K562 (cell line): ENCODE measurements around the gene SLC12A4. TPM values are rescaled to one million over a fixed set of nuclear protein-coding genes. Genes with fewer than 3 reads are reported as not detected.

ENCODE experiments used
- CBFA2T3 ChIP-seq: fragments of 450-650 bp; IDR thresholded peaks from 2 replicates; pipeline ENCODE4 v1.6.1; 2017
- HNRNPL ChIP-seq: fragments of 200-400 bp; formaldehyde crosslinking; IDR thresholded peaks from 2 replicates; pipeline ENCODE4 v1.6.1; 2017; ENCODE audit warnings: low read depth, mild to moderate bottlenecking, low read length
- SETDB1 ChIP-seq: IDR thresholded peaks from one replicate; pipeline ENCODE4 v1.6.1; 2012; ENCODE audit warnings: low read length, control low read depth, inconsistent platforms
- TOE1 ChIP-seq, 2 experiments: fragments of 450-650 bp in 1 of 2; sonication (generic) in 1 of 2; formaldehyde crosslinking in 1 of 2; IDR thresholded peaks; 2 replicates each; pipeline versions ENCODE4 v1.7.1 to v1.8.0; 2016 to 2022; ENCODE audit warnings: borderline replicate concordance in 2 of 2, mild to moderate bottlenecking in 2 of 2, antibody characterized with exemption in 1 of 2, inconsistent platforms in 1 of 2, low read depth in 1 of 2, missing genetic modification reagents in 1 of 2, moderate library complexity in 1 of 2
- ZFPM2 ChIP-seq: fragments of 250-450 bp; sonication (Bioruptor Pico); IDR thresholded peaks from 2 replicates; pipeline ENCODE4 v1.5.1; 2022; ENCODE audit warnings: mild to moderate bottlenecking
- ZNF41 ChIP-seq: fragments of 250-450 bp; sonication (Bioruptor Pico); conservative IDR thresholded peaks from 2 replicates; pipeline ENCODE4 v1.4.0; 2020; ENCODE audit warnings: mild to moderate bottlenecking
- polyA plus RNA-seq, 8 experiments: library from polyadenylated mRNA; depleted of rRNA in 4 of 8; stranded (reverse) in 5 of 8; unstranded in 3 of 8; fragments of >200 nt; fragmentation: Nextera tagmentation in 2 of 8; fragmentation: Illumina TruSeq in 1 of 8; extraction: Ambion mirVana in 2 of 8; extraction: Trizol in 1 of 8; gene quantifications; 2 replicates each; pipeline versions ENCODE4 v1.2.1 to v1.2.3, GENCODE V29; 2011 to 2014; ENCODE audit warnings: inconsistent platforms in 1 of 8, missing spikeins in 1 of 8
- total RNA-seq, 7 experiments: library from RNA; depleted of rRNA in 6 of 7; stranded (reverse); fragments of >200 nt in 6 of 7; fragmentation: Illumina TruSeq in 2 of 7; extraction: Trizol in 2 of 7; gene quantifications; 2 replicates each; pipeline versions ENCODE4 v1.2.1 to v1.2.3, GENCODE V29; 2011 to 2021; ENCODE audit warnings: low replicate concordance in 1 of 7
- TF ChIP-seq, protein P1 (sequence below): fragments of 450-650 bp; formaldehyde crosslinking; conservative IDR thresholded peaks from 2 replicates; pipeline ENCODE4 v1.4.0; 2022; ENCODE audit warnings: mild to moderate bottlenecking, missing genetic modification characterization
- TF ChIP-seq, protein P2 (sequence below): fragments of 450-650 bp; formaldehyde crosslinking; IDR thresholded peaks from 2 replicates; pipeline ENCODE4 v1.4.0; 2020; ENCODE audit warnings: mild to moderate bottlenecking, moderate library complexity
- TF ChIP-seq, protein P3 (sequence below): fragments of 250-450 bp; sonication (Bioruptor Pico); IDR thresholded peaks from 2 replicates; pipeline ENCODE4 v1.5.0; 2021; ENCODE audit warnings: mild to moderate bottlenecking, moderate library complexity
- TF ChIP-seq, protein P4 (sequence below): fragments of 450-650 bp; IDR thresholded peaks from 2 replicates; pipeline ENCODE4 v1.6.1; 2018; ENCODE audit not compliant: partially characterized antibody
- TF ChIP-seq, protein P5 (sequence below): sonication (generic); formaldehyde crosslinking; IDR thresholded peaks from 2 replicates; pipeline ENCODE4 v1.8.1; 2023; ENCODE audit warnings: mild to moderate bottlenecking, missing genetic modification reagents

The SLC12A4 gene
- total and polyA plus RNA-seq, 9 of the 15 experiments (the other 6 are each of a cell fraction or from before 2014, with no cell fraction given) = 0.75 to 43.5 (median 15.0) TPM

DNA sequence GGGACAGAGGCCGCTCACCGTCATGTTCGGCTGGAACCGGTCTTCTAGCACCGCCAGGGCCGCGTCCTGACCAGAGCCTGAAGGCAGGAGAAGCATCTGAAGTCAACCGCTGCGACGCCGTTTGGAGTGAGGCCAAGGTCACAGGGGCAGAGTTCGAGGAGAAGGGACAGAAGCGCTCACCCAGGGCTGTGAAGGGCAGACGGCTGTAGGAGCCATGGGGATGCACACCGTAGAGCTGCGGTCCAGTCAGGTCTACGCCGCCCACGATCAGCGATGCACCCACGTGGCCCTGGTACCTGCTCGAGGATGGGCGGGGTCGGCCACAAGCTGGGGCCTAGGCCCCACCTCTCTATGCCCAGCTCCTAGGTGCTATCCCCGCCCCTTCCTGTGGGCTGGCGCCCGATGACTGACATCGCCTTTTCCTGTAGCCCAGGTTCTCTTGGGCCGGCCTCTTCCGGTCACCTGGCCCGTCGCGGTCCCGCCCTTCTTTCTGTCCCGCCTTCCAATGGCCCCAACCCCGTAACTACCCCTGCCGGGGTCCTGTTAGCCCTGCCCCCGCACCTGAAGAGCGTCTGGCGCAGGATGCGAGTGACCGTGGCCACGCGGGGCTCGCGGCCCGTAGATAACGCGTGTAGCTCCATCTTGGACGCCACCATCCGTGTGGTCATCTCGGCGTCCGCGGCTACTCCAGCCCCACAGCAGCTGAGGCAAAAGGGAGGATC is 32.9 kb downstream of the SLC12A4 start (continued):
- TF ChIP-seq, protein P1, sequence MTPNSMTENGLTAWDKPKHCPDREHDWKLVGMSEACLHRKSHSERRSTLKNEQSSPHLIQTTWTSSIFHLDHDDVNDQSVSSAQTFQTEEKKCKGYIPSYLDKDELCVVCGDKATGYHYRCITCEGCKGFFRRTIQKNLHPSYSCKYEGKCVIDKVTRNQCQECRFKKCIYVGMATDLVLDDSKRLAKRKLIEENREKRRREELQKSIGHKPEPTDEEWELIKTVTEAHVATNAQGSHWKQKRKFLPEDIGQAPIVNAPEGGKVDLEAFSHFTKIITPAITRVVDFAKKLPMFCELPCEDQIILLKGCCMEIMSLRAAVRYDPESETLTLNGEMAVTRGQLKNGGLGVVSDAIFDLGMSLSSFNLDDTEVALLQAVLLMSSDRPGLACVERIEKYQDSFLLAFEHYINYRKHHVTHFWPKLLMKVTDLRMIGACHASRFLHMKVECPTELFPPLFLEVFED (CRISPR knock-in tag) = peak; percentile 9; the same call in 1 of the 2 replicates
- TF ChIP-seq, protein P2, sequence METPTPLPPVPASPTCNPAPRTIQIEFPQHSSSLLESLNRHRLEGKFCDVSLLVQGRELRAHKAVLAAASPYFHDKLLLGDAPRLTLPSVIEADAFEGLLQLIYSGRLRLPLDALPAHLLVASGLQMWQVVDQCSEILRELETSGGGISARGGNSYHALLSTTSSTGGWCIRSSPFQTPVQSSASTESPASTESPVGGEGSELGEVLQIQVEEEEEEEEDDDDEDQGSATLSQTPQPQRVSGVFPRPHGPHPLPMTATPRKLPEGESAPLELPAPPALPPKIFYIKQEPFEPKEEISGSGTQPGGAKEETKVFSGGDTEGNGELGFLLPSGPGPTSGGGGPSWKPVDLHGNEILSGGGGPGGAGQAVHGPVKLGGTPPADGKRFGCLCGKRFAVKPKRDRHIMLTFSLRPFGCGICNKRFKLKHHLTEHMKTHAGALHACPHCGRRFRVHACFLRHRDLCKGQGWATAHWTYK (CRISPR knock-in tag) = peak; percentile 14; the same call in 1 of the 2 replicates
- TF ChIP-seq SETDB1 (no peak), TOE1 (IDR thresholded peaks at IDR 0.05; ENCODE audit: borderline replicate concordance) (0 out of 2 replicates have a peak, but pooled peaks have one; percentile 34), TOE1 (CRISPR knock-in tag; IDR thresholded peaks at IDR 0.05; ENCODE audit: borderline replicate concordance, low read depth) (no peak; the same call in 1 of the 2 replicates), CBFA2T3 (peak; percentile 5; the same call in 1 of the 2 replicates), ZNF41 (CRISPR knock-in tag) (no peak), ZFPM2 (CRISPR knock-in tag) (0 out of 2 replicates have a peak, but pooled peaks have one; percentile 5), HNRNPL (no peak)
- TF ChIP-seq, protein P3, sequence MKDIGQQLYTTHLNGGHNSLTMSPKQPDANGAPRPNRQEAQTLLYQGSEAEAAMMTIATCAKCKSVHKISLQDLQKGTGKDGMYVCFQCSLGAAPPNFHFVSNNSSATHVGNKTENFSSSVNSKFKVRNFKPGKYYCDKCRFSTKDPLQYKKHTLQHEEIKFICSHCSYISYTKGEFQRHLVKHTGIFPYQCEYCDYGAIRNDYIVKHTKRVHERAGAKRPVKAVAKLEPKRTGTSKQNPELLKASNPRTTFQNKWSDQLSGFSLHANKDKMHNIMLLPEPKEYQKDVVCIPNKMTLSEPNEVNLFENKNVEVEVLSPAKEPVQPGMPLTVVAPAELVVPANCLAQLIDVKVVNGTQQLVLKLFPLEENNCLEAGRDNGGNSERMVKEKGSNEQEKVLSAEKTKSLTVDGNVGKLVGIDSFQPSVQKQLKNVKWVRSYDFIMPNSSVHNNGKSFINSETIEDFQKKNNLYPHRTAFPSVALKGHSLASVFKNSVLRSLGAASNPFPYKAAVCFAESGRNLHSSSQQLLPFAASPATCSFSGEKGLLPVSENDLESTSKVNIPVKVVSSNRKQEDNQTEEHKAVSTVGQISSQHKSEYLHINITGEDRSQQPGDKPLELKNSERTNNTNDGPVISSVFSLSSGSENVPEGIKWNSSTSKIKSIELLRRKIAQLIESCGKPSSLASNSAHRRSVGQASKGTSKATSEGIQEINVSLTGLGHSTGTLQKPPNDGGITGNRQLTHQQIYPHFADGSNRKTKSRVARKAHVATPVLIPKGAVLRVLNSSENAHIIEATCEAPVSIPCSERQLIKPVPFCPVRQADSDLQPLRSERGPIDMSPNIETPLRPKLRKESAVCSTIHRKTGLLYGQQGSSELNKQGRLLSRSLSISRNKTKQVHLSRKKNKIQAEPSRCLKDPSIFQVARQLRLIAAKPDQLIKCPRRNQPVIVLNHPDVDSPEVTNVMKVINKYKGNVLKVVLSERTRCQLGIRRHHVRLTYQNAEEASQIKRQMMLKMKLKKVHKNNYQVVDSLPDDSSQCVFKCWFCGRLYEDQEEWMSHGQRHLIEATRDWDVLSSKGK (CRISPR knock-in tag) = no peak
- TF ChIP-seq, protein P4, sequence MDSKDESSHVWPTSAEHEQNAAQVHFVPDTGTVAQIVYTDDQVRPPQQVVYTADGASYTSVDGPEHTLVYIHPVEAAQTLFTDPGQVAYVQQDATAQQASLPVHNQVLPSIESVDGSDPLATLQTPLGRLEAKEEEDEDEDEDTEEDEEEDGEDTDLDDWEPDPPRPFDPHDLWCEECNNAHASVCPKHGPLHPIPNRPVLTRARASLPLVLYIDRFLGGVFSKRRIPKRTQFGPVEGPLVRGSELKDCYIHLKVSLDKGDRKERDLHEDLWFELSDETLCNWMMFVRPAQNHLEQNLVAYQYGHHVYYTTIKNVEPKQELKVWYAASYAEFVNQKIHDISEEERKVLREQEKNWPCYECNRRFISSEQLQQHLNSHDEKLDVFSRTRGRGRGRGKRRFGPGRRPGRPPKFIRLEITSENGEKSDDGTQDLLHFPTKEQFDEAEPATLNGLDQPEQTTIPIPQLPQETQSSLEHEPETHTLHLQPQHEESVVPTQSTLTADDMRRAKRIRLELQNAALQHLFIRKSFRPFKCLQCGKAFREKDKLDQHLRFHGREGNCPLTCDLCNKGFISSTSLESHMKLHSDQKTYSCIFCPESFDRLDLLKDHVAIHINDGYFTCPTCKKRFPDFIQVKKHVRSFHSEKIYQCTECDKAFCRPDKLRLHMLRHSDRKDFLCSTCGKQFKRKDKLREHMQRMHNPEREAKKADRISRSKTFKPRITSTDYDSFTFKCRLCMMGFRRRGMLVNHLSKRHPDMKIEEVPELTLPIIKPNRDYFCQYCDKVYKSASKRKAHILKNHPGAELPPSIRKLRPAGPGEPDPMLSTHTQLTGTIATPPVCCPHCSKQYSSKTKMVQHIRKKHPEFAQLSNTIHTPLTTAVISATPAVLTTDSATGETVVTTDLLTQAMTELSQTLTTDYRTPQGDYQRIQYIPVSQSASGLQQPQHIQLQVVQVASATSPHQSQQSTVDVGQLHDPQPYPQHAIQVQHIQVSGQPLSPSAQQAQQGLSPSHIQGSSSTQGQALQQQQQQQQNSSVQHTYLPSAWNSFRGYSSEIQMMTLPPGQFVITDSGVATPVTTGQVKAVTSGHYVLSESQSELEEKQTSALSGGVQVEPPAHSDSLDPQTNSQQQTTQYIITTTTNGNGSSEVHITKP = peak; percentile 65
- TF ChIP-seq, protein P5, sequence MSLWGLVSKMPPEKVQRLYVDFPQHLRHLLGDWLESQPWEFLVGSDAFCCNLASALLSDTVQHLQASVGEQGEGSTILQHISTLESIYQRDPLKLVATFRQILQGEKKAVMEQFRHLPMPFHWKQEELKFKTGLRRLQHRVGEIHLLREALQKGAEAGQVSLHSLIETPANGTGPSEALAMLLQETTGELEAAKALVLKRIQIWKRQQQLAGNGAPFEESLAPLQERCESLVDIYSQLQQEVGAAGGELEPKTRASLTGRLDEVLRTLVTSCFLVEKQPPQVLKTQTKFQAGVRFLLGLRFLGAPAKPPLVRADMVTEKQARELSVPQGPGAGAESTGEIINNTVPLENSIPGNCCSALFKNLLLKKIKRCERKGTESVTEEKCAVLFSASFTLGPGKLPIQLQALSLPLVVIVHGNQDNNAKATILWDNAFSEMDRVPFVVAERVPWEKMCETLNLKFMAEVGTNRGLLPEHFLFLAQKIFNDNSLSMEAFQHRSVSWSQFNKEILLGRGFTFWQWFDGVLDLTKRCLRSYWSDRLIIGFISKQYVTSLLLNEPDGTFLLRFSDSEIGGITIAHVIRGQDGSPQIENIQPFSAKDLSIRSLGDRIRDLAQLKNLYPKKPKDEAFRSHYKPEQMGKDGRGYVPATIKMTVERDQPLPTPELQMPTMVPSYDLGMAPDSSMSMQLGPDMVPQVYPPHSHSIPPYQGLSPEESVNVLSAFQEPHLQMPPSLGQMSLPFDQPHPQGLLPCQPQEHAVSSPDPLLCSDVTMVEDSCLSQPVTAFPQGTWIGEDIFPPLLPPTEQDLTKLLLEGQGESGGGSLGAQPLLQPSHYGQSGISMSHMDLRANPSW (CRISPR knock-in tag) = 0 out of 2 replicates have a peak, but pooled peaks have one; percentile 26
